Measurements from ENCODE around the gene ZNF662.

Gene ZNF662

DNA sequence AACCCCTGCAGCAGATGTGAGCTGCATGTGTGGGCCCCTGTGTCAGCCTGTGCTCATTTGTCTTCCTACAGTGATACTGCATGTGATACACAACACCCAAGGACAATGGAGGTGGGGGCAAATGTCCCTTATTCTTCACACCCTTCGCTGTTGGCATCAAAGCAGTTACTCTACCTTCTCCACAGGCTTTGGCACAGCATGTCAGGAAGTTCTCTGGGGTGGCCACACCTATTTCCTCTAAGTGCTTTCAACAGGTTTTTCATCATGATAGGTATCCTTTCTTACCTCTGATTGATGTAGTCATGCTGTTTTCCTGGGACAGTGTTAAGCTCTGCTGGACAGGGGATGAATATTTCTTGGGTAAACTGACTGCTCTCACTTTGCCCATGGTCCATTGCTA lies 29.5 kb downstream of the ZNF662 start:
- FAIRE-seq = no peak

DNA sequence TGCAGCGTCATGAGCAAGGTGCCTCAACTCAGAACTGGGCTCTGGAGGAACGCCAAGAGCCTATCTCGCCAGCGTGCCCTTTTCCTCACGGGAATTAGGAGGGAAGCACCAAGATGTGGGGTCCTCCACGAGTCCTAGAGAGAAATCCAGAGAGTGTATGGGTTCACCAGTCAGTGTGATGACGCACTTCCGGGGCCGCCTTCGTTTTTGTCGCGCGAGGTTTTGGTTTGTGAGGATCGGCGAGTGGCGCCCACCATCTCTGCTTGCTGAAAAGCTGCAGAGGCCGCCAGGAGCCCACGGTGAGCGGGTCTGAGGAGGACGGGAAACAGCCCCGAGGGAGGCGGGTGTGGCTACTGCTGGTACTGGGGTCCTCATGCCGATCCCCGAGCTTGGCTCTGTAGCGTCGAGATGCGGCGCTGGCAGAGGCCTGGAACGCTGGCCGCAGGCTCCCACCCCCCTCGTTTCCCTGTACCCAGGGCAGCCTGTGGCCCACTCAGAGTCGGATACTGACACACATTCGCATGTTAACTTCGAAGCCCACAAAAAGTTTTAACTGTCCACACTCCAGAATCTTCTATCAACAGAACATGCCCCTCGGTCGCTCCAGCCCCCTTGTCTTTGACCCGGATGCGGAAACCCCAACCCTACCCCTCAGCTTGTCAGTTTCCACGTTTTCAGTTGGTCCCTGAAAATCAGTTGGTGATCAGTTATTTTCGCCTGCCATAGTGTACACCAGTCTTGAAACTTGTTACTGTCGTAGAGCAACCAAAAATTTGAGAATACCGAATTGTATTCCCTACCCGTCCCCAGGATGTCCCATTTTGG lies 30.4 kb downstream of the ZNF662 start:
- DNase-seq (ENCODE audit: low spot score) (no peak), FAIRE-seq (no peak)

More for the DNA sequence above, 29.5 kb downstream of the ZNF662 start:
- DNase-seq (ENCODE audit: low spot score) = no peak

DNA sequence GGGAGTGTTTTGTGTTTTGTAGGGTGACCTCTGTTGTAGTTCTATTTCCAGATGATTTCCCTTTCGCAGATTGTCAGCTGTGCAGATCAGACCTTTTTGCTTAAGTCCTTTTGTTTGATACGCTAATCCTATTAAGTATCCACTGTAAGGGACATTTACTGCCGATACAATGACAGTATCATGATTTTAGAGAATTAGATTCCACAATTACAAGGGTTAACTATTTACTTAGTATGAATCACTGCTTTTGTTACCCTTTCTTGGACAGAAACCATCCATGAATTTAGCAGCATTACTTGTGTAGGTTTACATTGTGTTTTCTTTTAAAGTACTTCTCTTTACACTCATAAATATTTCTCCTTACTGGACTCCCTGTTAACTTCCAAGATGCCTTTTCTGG lies 31.4 kb downstream of the ZNF662 start:
- no peak for DNase-seq (ENCODE audit: low spot score)
- no peak for FAIRE-seq

DNA sequence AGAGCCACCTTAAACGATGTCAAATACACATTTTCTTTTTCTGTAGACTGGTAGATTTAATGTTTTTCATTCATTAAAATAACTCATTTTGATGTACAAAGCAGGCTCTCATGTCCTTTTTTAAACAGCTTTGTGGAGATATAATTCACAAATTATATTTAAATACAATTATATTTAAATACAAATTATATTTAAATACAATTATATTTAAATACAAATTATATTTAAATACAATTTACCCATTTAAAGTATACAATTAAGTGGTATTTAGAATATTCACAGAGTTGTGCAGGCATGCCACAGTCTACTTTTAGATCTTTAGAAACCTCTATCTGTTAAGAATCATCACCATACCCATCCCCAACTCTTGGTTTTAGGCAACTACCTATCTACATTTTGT lies 36.8 kb downstream of the ZNF662 start:
- DNase-seq (ENCODE audit: low spot score) (no peak), FAIRE-seq (no peak)

DNA sequence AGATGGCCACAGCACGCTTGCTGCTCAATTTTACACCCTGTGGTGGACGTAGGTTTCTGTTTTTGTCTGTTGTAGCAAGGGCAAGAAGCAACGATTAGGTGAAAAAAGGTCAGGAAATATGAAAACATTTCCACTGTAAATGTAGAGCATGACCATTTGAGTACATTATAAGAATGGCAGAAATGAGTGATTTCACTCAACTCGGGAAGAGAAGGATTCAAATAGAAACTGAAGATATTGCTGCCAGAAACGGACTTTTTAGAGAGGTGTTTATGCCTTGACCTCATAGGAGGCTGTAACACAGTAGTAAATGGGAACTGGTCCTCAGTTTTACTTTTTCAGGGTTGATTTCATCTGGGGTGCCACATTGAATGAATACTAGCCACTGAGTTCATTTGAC lies 40.1 kb downstream of the ZNF662 start:
- DNase-seq (ENCODE audit: low spot score) = no peak
- no peak for FAIRE-seq

DNA sequence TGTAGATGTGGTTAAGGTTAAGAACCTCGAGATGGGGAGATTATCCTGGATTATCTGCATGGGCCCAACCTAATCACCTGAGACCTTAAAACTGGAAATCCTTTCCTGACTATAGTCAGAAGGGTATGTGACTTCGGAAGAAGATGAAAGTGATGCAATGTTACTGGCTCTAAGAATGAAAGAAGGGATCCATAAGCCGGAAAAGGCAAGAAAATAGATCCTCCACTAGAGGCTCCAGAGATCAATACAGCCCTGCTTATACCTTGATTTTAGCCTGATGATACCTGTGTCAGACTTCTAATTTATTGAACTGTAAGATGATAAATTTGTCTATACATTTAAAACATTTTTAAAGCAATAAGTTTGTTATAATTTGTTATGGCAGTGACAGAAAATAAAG lies 51.6 kb downstream of the ZNF662 start:
- FAIRE-seq = no peak
- no peak for DNase-seq (ENCODE audit: low spot score)

DNA sequence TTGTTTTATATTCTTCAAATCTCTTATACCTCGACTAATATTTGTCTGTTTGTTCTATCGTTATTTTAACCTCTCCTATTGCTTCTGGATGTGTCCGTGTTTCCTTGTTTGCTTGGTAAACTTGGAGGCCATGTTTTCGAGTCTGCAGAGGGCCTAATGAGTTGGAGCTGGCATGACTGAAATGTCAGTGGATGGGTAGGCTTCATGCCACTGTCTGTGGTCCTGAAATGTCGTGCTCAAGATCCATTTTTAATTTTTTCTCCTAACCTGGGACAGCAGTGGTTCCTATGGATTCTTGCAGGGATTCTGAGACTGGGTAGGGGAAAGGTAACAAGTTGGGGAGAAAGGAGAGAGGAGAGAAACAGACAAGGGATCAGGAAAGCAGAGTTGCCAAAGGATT lies 54.3 kb downstream of the ZNF662 start:
- no peak for FAIRE-seq
- no peak for DNase-seq (ENCODE audit: low spot score)

DNA sequence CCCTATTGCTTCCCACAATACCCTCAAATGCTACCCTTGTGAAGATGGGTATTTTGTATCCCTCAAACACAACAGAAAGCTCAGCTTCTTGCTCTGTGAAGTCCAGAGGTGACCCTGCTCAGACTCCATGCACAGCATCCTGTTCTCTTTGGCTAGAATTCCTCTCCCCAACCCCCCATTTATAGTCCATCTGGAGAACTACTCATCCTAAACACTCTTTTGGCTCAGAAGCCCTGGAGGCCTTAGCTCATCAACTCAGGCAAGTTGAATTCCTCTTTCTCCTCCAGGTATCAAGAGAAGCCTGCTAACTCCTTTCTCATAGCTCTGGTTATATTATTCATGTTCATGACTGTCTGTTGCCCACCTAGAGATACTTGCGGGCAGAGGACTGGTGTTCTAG lies 54.8 kb downstream of the ZNF662 start:
- DNase-seq (ENCODE audit: low spot score) (no peak), FAIRE-seq (no peak)

DNA sequence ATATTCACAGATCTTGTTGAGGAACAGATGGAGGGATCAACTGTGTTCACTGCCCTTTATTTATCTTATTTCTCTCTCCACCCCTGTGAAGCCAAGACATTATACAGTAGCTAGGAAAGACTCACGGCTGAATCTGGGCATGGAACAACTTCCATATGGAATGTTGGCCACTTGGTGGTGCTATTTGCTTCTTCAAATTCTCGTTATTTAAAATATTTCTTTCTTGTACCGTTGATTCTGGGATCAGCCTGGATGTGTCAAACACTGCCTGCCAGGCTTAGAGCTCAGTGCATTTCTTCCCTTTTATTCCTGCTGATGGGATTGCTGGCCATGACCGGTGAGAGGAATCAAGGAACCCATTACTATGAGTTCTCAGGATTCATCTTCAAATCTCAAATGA lies 55.7 kb downstream of the ZNF662 start:
- DNase-seq (ENCODE audit: low spot score) (no peak), FAIRE-seq (no peak)

DNA sequence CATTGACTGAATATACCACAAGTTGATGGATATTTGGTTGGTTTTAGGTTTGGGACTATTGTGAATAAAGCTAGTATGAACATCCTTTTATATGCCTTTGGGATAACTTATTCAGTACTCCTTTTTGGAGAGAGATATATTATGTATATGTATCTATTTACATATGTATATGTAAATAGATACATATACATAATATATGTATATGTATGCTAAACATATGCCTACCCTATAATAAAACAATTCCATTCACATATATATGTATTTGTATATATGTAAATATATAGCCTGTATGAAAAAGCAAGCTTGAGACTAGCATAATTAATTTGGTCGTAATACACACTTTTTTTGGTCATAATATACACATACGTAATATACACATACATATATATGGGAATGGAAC lies 57.3 kb downstream of the ZNF662 start:
- DNase-seq (ENCODE audit: low spot score) (no peak), FAIRE-seq (no peak)

DNA sequence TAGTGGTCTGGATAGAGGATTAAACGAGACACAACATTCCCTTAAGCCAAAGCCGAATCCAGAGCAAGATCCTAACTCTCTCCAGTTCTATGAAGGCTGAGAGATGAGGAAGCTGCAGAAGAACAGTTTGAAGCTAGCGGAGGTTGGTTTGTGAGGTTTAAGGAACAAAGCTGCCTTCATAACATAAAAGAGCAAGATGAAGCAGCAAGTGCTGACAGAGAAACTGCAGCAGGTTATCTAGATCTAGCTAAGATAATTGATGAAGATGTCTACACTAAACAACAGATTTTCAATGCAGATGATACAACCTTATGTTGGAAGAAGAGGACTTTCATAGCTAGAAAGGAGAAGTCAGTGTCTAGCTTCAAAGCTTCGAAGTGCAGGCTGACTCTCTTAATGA lies 58.3 kb downstream of the ZNF662 start:
- no peak for FAIRE-seq

More for the DNA sequence above, 58.3 kb downstream of the ZNF662 start:
- no peak for DNase-seq (ENCODE audit: low spot score)
